ENCODE data around the gene HDAC4.

GRCh38 chr2:239438995-239439753, 38.4 kb upstream of the HDAC4 start:
- TF ChIP-seq CTCF (IDR thresholded peaks at IDR 0.05; ENCODE audit: poor library complexity) (no peak), EZH2 (IDR thresholded peaks at IDR 0.05; ENCODE audit: borderline replicate concordance) (no peak)
